Small intestine (tissue), 7 donors: ENCODE measurements around the gene ZNF221. TPM values are rescaled to one million over a fixed set of nuclear protein-coding genes. Genes with fewer than 3 reads are reported as not detected.

Experiments used
- DNase-seq, 2 donors: peaks; one replicate each; pipeline versions ENCODE4 v3.0.0 to v3.0.0-alpha.2; 2013
- FAIRE-seq: peaks from 2 replicates; lab custom pipeline; 2012; peaks lifted over from hg19 to GRCh38; lab: Jason Lieb, UNC
- H3K27ac ChIP-seq, 3 donors: one replicate each; pipeline ENCODE4 v1.5.1; 2013; ENCODE audit warnings: low read length in 2 of 3, mild to moderate bottlenecking in 2 of 3, control low read depth in 1 of 3, inconsistent platforms in 1 of 3, low read depth in 1 of 3, moderate library complexity in 1 of 3
- H3K27me3 ChIP-seq, 3 donors: one replicate each; pipeline ENCODE4 v1.6.1; 2013; ENCODE audit warnings: low read length in 3 of 3, inconsistent platforms in 1 of 3; ENCODE audit not compliant: control insufficient read depth in 3 of 3, insufficient read depth in 3 of 3
- H3K36me3 ChIP-seq, 3 donors: one replicate each; pipeline ENCODE4 v1.6.1; 2013; ENCODE audit warnings: low read length in 3 of 3, inconsistent platforms in 1 of 3, low read depth in 1 of 3, mild to moderate bottlenecking in 1 of 3, moderate library complexity in 1 of 3; ENCODE audit not compliant: control insufficient read depth in 3 of 3, insufficient read depth in 2 of 3
- H3K4me1 ChIP-seq, 3 donors: one replicate each; pipeline ENCODE4 v1.6.1; 2013; ENCODE audit warnings: low read length in 2 of 3, inconsistent platforms in 1 of 3, low read depth in 1 of 3, mild to moderate bottlenecking in 1 of 3, moderate library complexity in 1 of 3; ENCODE audit not compliant: control insufficient read depth in 3 of 3, insufficient read depth in 2 of 3
- H3K4me3 ChIP-seq, 3 donors: one replicate each; pipeline ENCODE4 v1.5.1; 2013; ENCODE audit warnings: low read length in 3 of 3, control low read depth in 1 of 3, inconsistent platforms in 1 of 3, low read depth in 1 of 3, mild to moderate bottlenecking in 1 of 3, moderate library complexity in 1 of 3
- H3K9me3 ChIP-seq, 2 donors: one replicate each; pipeline ENCODE4 v1.6.1; 2013; ENCODE audit warnings: low read depth in 1 of 2, low read length in 1 of 2; ENCODE audit not compliant: control insufficient read depth in 2 of 2, insufficient read depth in 1 of 2
- WGBS, 3 donors: extraction: QIAGEN DNeasy Blood & Tissue Kit; methylation state at CpG; one replicate each; pipeline ENCODE4 v1.1.7; 2013; 5-methylcytosine and 5-hydroxymethylcytosine counted together
- polyA plus RNA-seq, 4 donors: library from polyadenylated mRNA; stranded (reverse) in 3 of 4; unstranded in 1 of 4; fragments of 200-250 nt in 3 of 4; fragments of 120-200 nt in 1 of 4; gene quantifications; one replicate each; pipeline versions ENCODE4 v1.2.1 to v1.2.3, GENCODE V29; 2013
- donor health status: healthy with polysubstance abuse.
- donor health status: control.
- donor health status: control.
- donor health status: Bipolar disorder and iron deficiency.
- donor health status: healthy.

ZNF221 gene
- polyA plus RNA-seq, 4 donors: 1.1 to 3.6 TPM; not detected in 2

GRCh38 chr19:43983544-43983911 is 32.5 kb downstream of the ZNF221 start:
- H3K27ac ChIP-seq: no peak overlapping the region
- no peaks in the 10 kb centered on the region for H3K36me3 ChIP-seq
- H3K27me3 ChIP-seq: no peaks in the 10 kb centered on the region
- DNase-seq: no peak
- FAIRE-seq: no peak
- H3K4me1 ChIP-seq: no peaks in the 10 kb centered on the region
- peaks cover 0 to 14% of the 10 kb centered on the region in 2 donors for H3K9me3 ChIP-seq
- 65 to 74% (median 69%) methylated on average over 2 of the region's 2 CpGs for WGBS, 3 donors
- H3K4me3 ChIP-seq: peak overlapping the region; percentile 82 to 85 (median 83)

GRCh38 chr19:43983912-43984686 is 33.1 kb downstream of the ZNF221 start, which contains the start of gene ZNF155:
Gene ZNF155 (plus strand): TSS chr19:43984188. CDS start chr19:43988544, 4,356 bp downstream.
- 1% methylated on average over 39 to 40 of the region's 40 CpGs for WGBS, 3 donors

GRCh38 chr19:43984687-43985000 is 33.6 kb downstream of the ZNF221 start:
- WGBS, 3 donors: 3% methylated on average over 14 of the region's 14 CpGs
- Histone ChIP-seq H3K27me3 (no peaks in the 10 kb centered on the region), H3K36me3 (peaks cover 2 to 5% (median 4%) of the 10 kb centered on the region in 3 donors), H3K9me3 (peaks cover 0 to 12% of the 10 kb centered on the region in 2 donors), H3K4me3 (peak overlapping the region; percentile 82 to 85 (median 83)), H3K27ac (peak overlapping the region in 1 of 3 donors; percentile 71), H3K4me1 (no peaks in the 10 kb centered on the region)
- no peak for DNase-seq
- FAIRE-seq: no peak

More at GRCh38 chr19:43983912-43984686, 33.1 kb downstream of the ZNF221 start, which contains the start of gene ZNF155:
- Histone ChIP-seq H3K36me3 (peaks cover 0 to 1% (median 0%) of the 10 kb centered on the region in 3 donors), H3K9me3 (peaks cover 0 to 14% of the 10 kb centered on the region in 2 donors), H3K27ac (peak within 1 kb of the TSS in 2 of 3 donors; percentile 47 to 71), H3K27me3 (no peaks in the 10 kb centered on the region), H3K4me1 (no peaks in the 10 kb centered on the region), H3K4me3 (peak within 1 kb of the TSS; percentile 82 to 85 (median 83))
- DNase-seq: peak; percentile 95 to 98
- FAIRE-seq: no peak

- Histone ChIP-seq H3K4me1 (no peaks in the 10 kb centered on the region), H3K27me3 (no peaks in the 10 kb centered on the region), H3K4me3 (no peak overlapping the region), H3K27ac (no peak overlapping the region), H3K36me3 (peaks cover 6 to 13% (median 8%) of the 10 kb centered on the region in 3 donors), H3K9me3 (peaks cover 0 to 21% of the 10 kb centered on the region in 2 donors)
- 91% methylated on average over 10 of the region's 10 CpGs for whole genome bisulfite sequencing, 3 donors
- DNase-seq (no peak), FAIRE-seq (no peak)
These were observed 46.7 kb downstream of the ZNF221 start for GRCh38 chr19:43997631-43998290.

- WGBS, 3 donors: 12 to 19% (median 13%) methylated on average over 8 of the region's 8 CpGs
- H3K27ac ChIP-seq: peak overlapping the region in 2 of 3 donors; percentile 82
These were observed 51.2 kb downstream of the ZNF221 start for GRCh38 chr19:44002212-44002565.

GRCh38 chr19:44002566-44003460 is 51.8 kb downstream of the ZNF221 start, which contains the start of gene ZNF230:
Gene ZNF230 (plus strand): TSS chr19:44002957. CDS start chr19:44007079, 4,122 bp downstream.
- FAIRE-seq: no peak
- H3K4me3 ChIP-seq: peak within 1 kb of the TSS; percentile 64 to 89 (median 81)
- H3K27me3 ChIP-seq: no peaks in the 10 kb centered on the region
- DNase-seq: peak; percentile 97 to 98
- peaks cover 3 to 8% (median 3%) of the 10 kb centered on the region in 3 donors for H3K36me3 ChIP-seq
- WGBS, 3 donors: 0 to 1% (median 1%) methylated on average over 48 of the region's 48 CpGs
- H3K9me3 ChIP-seq: peaks cover 1 to 24% of the 10 kb centered on the region in 2 donors
- peak within 1 kb of the TSS; percentile 70 to 82 (median 82) for H3K27ac ChIP-seq
- peaks cover 0 to 4% (median 0%) of the 10 kb centered on the region in 3 donors for H3K4me1 ChIP-seq

More at GRCh38 chr19:44002212-44002565, 51.2 kb downstream of the ZNF221 start:
- Histone ChIP-seq H3K27me3 (no peaks in the 10 kb centered on the region), H3K4me1 (peaks cover 0 to 4% (median 0%) of the 10 kb centered on the region in 3 donors), H3K36me3 (peaks cover 0 to 6% (median 3%) of the 10 kb centered on the region in 3 donors), H3K9me3 (peaks cover 1 to 24% of the 10 kb centered on the region in 2 donors), H3K4me3 (peak overlapping the region; percentile 41 to 89 (median 81))
- FAIRE-seq: no peak
- no peak for DNase-seq

- WGBS, 3 donors: 3% methylated on average over 15 of the region's 15 CpGs
- FAIRE-seq (no peak), DNase-seq (peak; percentile 5 to 59)
These were observed 52.5 kb downstream of the ZNF221 start for GRCh38 chr19:44003461-44004009.

More at GRCh38 chr19:44003461-44004009, 52.5 kb downstream of the ZNF221 start:
- H3K27me3 ChIP-seq: no peaks in the 10 kb centered on the region
- peak overlapping the region; percentile 64 to 89 (median 81) for H3K4me3 ChIP-seq
- H3K36me3 ChIP-seq: peaks cover 7 to 9% (median 9%) of the 10 kb centered on the region in 3 donors
- H3K27ac ChIP-seq: peak overlapping the region in 2 of 3 donors; percentile 67 to 82
- H3K9me3 ChIP-seq: peaks cover 1 to 27% of the 10 kb centered on the region in 2 donors
- peaks cover 0 to 4% (median 0%) of the 10 kb centered on the region in 3 donors for H3K4me1 ChIP-seq
